Panc1 (cell line): ENCODE results near the gene ANKH. TPM values are rescaled to one million over a fixed set of nuclear protein-coding genes. Genes with fewer than 3 reads are reported as not detected.

ENCODE experiments used
- ATAC-seq: fragments of 200-7000 bp; cut with Tn5 transposase; 2 replicates; pipeline ENCODE4 v1.9.1; 2020; ENCODE audit warnings: mild to moderate bottlenecking, moderate library complexity
- BruUV-seq: library from RNA; stranded (reverse); fragments of 400-500 nt; replicated peaks from 2 replicates; lab custom pipeline; 2021; lab: Mats Ljungman, UMichigan
- CTCF ChIA-PET: fragments of 300-600 bp; sonication (Branson Sonifier 250); formaldehyde crosslinking; loops from one replicate; lab custom pipeline; 2022; ENCODE audit warnings: antibody characterized with exemption; lab: Charles Lee
- POLR2A ChIA-PET: fragments of 300-600 bp; sonication (Branson Sonifier 250); formaldehyde crosslinking; loops from one replicate; lab custom pipeline; 2022; ENCODE audit warnings: antibody characterized with exemption; lab: Charles Lee
- DNase-seq: peaks from one replicate; pipeline ENCODE4 v3.0.0-alpha.2; 2010; ENCODE audit warnings: low read depth, low spot score
- H3K27ac ChIP-seq: 2 replicates; pipeline ENCODE4 v1.5.1; 2011; ENCODE audit warnings: mild to moderate bottlenecking, low read length, inconsistent platforms
- H3K27me3 ChIP-seq: fragments of 200-500 bp; sonication (Bioruptor generic); 2 replicates; pipeline ENCODE4 v1.6.0; 2014; ENCODE audit warnings: low read length, inconsistent platforms; ENCODE audit not compliant: control insufficient read depth, insufficient read depth
- H3K36me3 ChIP-seq: fragments of 200-500 bp; sonication (Bioruptor generic); 2 replicates; pipeline ENCODE4 v1.5.1; 2014; ENCODE audit warnings: inconsistent platforms, mild to moderate bottlenecking, low read length, moderate library complexity; ENCODE audit not compliant: control insufficient read depth, insufficient read depth
- H3K4me1 ChIP-seq: 2 replicates; pipeline ENCODE4 v1.5.1; 2011; ENCODE audit warnings: inconsistent platforms, mild to moderate bottlenecking, low read length, moderate library complexity; ENCODE audit not compliant: control insufficient read depth, insufficient read depth
- H3K4me3 ChIP-seq, 2 experiments: 2 replicates each; pipeline ENCODE4 v1.5.1; 2011 to 2012; ENCODE audit warnings: low read depth in 2 of 2, low read length in 2 of 2, mild to moderate bottlenecking in 2 of 2, inconsistent platforms in 1 of 2, moderate library complexity in 1 of 2
- H3K9me3 ChIP-seq: fragments of 200-500 bp; sonication (Bioruptor generic); 2 replicates; pipeline ENCODE4 v1.5.1; 2014; ENCODE audit warnings: low read depth, mild to moderate bottlenecking, inconsistent platforms, low read length, moderate library complexity; ENCODE audit not compliant: control insufficient read depth, insufficient read depth
- POLR2AphosphoS5 ChIP-seq: IDR thresholded peaks from 2 replicates; pipeline ENCODE4 v1.6.1; 2012; ENCODE audit warnings: mild to moderate bottlenecking, low read depth, low read length, moderate library complexity
- SIN3A ChIP-seq: IDR thresholded peaks from 2 replicates; pipeline ENCODE4 v1.6.1; 2012; ENCODE audit warnings: low read depth, mild to moderate bottlenecking, low read length, moderate library complexity, borderline replicate concordance; ENCODE audit not compliant: insufficient read depth
- TCF7L2 ChIP-seq: IDR thresholded peaks from 2 replicates; pipeline ENCODE4 v1.6.1; 2011; ENCODE audit warnings: mild to moderate bottlenecking, low read depth, low read length, inconsistent platforms
- in situ Hi-C: cut with HindIII; loops from 2 replicates; pipeline ENCODE4 v1.10.0; 2016; ENCODE audit warnings: low sequenced_read_pairs, low pct_unique_long_range_greater_than_20kb
- intact Hi-C: fragments of 100-400 bp; cut with micrococcal nuclease; formaldehyde crosslinking; loops from one replicate; pipeline ENCODE4 v1.10.0; 2022; ENCODE audit not compliant: unreplicated experiment
- total RNA-seq: library from RNA; stranded (reverse); gene quantifications from one replicate; pipeline ENCODE4 v1.2.1, GENCODE V29; 2021; ENCODE audit not compliant: unreplicated experiment
- TF ChIP-seq, protein P1 (sequence below), 2 experiments: IDR thresholded peaks; 2 replicates each; pipeline ENCODE4 v1.6.1; 2011 to 2012; ENCODE audit warnings: low read depth in 2 of 2, control low read depth in 1 of 2, low read length in 1 of 2, mild to moderate bottlenecking in 1 of 2, moderate library complexity in 1 of 2; ENCODE audit not compliant: insufficient read depth in 1 of 2
- TF ChIP-seq, protein P2 (sequence below): fragments of 450-650 bp; IDR thresholded peaks from 2 replicates; pipeline ENCODE4 v1.5.1; 2017; ENCODE audit warnings: mild to moderate bottlenecking

ANKH gene
- total RNA-seq, 1 experiment from 2014 or later = 11.2 TPM

DNA sequence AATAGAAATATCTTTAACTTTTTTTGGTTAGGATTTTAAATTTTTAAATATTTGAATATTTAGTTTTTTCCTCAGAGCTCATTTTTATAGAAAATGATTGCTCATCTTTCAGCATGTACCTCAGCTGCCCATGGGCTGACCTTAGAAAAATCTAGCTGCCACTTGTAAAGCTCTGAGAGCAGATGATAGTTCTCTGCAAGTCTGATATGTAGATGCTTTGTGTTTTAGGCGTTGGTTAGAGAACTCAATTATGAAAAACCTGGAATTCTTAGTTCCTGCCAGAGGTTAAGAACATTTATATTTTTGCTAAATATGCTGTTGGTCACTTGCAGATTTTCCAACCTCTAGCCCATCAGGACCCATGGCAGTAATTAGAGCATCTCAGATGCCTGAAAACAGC lies 192.0 kb downstream of the ANKH start:
- Histone ChIP-seq H3K9me3 (no peaks in the 10 kb centered on the region), H3K27ac (no peak overlapping the region), H3K27me3 (no peaks in the 10 kb centered on the region), H3K36me3 (peaks cover 12% of the 10 kb centered on the region), H3K4me1 (no peaks in the 10 kb centered on the region), H3K4me3 (no peak overlapping the region)
- in situ Hi-C loops = no loop called here
- TF ChIP-seq POLR2AphosphoS5 = no peak
- no peak for TF ChIP-seq TCF7L2
- TF ChIP-seq, protein P1, sequence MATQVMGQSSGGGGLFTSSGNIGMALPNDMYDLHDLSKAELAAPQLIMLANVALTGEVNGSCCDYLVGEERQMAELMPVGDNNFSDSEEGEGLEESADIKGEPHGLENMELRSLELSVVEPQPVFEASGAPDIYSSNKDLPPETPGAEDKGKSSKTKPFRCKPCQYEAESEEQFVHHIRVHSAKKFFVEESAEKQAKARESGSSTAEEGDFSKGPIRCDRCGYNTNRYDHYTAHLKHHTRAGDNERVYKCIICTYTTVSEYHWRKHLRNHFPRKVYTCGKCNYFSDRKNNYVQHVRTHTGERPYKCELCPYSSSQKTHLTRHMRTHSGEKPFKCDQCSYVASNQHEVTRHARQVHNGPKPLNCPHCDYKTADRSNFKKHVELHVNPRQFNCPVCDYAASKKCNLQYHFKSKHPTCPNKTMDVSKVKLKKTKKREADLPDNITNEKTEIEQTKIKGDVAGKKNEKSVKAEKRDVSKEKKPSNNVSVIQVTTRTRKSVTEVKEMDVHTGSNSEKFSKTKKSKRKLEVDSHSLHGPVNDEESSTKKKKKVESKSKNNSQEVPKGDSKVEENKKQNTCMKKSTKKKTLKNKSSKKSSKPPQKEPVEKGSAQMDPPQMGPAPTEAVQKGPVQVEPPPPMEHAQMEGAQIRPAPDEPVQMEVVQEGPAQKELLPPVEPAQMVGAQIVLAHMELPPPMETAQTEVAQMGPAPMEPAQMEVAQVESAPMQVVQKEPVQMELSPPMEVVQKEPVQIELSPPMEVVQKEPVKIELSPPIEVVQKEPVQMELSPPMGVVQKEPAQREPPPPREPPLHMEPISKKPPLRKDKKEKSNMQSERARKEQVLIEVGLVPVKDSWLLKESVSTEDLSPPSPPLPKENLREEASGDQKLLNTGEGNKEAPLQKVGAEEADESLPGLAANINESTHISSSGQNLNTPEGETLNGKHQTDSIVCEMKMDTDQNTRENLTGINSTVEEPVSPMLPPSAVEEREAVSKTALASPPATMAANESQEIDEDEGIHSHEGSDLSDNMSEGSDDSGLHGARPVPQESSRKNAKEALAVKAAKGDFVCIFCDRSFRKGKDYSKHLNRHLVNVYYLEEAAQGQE (IDR thresholded peaks at IDR 0.05; ENCODE audit: insufficient read depth in 1 of 2, low read depth in 2 of 2, low read length in 1 of 2) = no peak
- TF ChIP-seq SIN3A = no peak
- TF ChIP-seq, protein P2, sequence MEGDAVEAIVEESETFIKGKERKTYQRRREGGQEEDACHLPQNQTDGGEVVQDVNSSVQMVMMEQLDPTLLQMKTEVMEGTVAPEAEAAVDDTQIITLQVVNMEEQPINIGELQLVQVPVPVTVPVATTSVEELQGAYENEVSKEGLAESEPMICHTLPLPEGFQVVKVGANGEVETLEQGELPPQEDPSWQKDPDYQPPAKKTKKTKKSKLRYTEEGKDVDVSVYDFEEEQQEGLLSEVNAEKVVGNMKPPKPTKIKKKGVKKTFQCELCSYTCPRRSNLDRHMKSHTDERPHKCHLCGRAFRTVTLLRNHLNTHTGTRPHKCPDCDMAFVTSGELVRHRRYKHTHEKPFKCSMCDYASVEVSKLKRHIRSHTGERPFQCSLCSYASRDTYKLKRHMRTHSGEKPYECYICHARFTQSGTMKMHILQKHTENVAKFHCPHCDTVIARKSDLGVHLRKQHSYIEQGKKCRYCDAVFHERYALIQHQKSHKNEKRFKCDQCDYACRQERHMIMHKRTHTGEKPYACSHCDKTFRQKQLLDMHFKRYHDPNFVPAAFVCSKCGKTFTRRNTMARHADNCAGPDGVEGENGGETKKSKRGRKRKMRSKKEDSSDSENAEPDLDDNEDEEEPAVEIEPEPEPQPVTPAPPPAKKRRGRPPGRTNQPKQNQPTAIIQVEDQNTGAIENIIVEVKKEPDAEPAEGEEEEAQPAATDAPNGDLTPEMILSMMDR = no peak
- POLR2A ChIA-PET = no interaction called here
- CTCF ChIA-PET = no interaction called here
- DNase-seq (no peak), ATAC-seq (no peak)
- intact Hi-C loops = no loop called here
- no TSS peak for BruUV-seq

DNA sequence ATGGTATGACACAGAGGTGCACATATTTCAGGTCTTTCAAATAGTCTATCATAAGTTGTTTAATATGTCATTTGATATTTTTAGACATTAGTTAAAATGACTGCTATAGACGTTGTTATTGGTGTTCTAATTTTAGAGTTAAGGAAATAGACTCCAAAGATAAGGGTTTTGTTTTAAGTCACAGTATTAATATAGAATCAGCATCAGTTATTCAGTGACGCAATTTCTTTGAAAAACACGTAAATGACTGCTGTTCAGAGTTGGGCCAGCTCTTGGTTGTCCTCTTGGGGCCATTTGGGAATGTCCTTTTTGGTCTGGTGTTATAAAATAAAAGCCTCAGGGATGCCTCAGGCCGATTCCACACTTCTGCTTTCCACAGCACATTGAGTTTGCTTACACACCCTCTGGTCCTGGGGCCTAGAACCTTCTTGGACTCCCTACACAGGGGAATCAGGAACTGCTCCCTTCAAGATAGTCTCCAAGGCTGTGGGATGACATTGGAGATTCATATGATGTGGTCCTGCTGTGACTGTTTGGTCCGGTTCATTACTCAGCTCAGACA lies 192.7 kb downstream of the ANKH start:
- intact Hi-C loops = no loop called here
- Histone ChIP-seq H3K27ac (no peak overlapping the region), H3K27me3 (no peaks in the 10 kb centered on the region), H3K9me3 (no peaks in the 10 kb centered on the region), H3K4me1 (no peaks in the 10 kb centered on the region), H3K4me3 (no peak overlapping the region), H3K36me3 (peaks cover 12% of the 10 kb centered on the region)
- DNase-seq (no peak), ATAC-seq (no peak)
- ChIA-PET POLR2A (no interaction called here), CTCF (no interaction called here)
- BruUV-seq = no TSS peak
- no peak for TF ChIP-seq SIN3A
- TF ChIP-seq, protein P2 = no peak
- no peak for TF ChIP-seq POLR2AphosphoS5
- TF ChIP-seq, protein P1 (IDR thresholded peaks at IDR 0.05; ENCODE audit: insufficient read depth in 1 of 2, low read depth in 2 of 2, low read length in 1 of 2) = no peak
- no peak for TF ChIP-seq TCF7L2
- in situ Hi-C loops = no loop called here
